AG04450 (cell line): Measurements from ENCODE around the gene ATF6. TPM values are rescaled to one million over a fixed set of nuclear protein-coding genes. Genes with fewer than 3 reads are reported as not detected.

Source experiments
- CTCF ChIA-PET: fragments of 300-600, 350-600 bp; formaldehyde crosslinking; extraction: SDS; loops from one replicate; lab custom pipeline; 2022; ENCODE audit warnings: antibody characterized with exemption, inconsistent platforms; lab: Charles Lee
- POLR2A ChIA-PET: fragments of 350-600 bp; formaldehyde crosslinking; extraction: SDS; loops from one replicate; lab custom pipeline; 2021; ENCODE audit warnings: antibody characterized with exemption, inconsistent platforms; lab: Yijun Ruan, JAX
- DNase-seq: peaks from one replicate; pipeline ENCODE4 v3.0.0-alpha.2; 2011; ENCODE audit warnings: low read depth, low spot score
- H3K27ac ChIP-seq: one replicate; pipeline ENCODE4 v1.5.1; 2012; ENCODE audit warnings: low read depth, low read length, control low read depth
- H3K27me3 ChIP-seq: one replicate; pipeline ENCODE4 v1.6.0; 2012; ENCODE audit warnings: low read length; ENCODE audit not compliant: control insufficient read depth, insufficient read depth
- H3K4me3 ChIP-seq: 2 replicates; pipeline ENCODE4 v1.5.1; 2011; ENCODE audit warnings: mild to moderate bottlenecking, low read depth, low read length, control low read depth
- H3K9me3 ChIP-seq: 2 replicates; pipeline ENCODE4 v1.5.1; 2012; ENCODE audit warnings: low read length; ENCODE audit not compliant: control insufficient read depth, insufficient read depth
- CTCF ChIP-seq: IDR thresholded peaks from 2 replicates; pipeline ENCODE4 v1.5.1; 2011; ENCODE audit warnings: low read depth, low read length, control low read depth, inconsistent platforms
- polyA plus RNA-seq: library from polyadenylated mRNA; depleted of rRNA; stranded (reverse); fragments of >200 nt; gene quantifications from 2 replicates; pipeline ENCODE4 v1.2.3, GENCODE V29; 2011

The ATF6 gene
- polyA plus RNA-seq, 1 experiment, result 33.6 TPM

- POLR2A ChIA-PET, result no interaction called here
Observed at GRCh38 chr1:161770250-161770649, 4.1 kb downstream of the ATF6 start.

GRCh38 chr1:161771161-161771560 is 5.0 kb downstream of the ATF6 start:
- DNase-seq, result no peak
- no peak overlapping the region for H3K27ac ChIP-seq
- no peak overlapping the region for H3K4me3 ChIP-seq
- POLR2A ChIA-PET, result no interaction called here
- no peaks in the 10 kb centered on the region for H3K9me3 ChIP-seq
- CTCF ChIA-PET, result interaction anchor here (1.1 to 1.5 kb wide), 2 partner anchors 21 to 266 kb away, joined by 3 read pairs; no protein-coding TSS in a partner anchor
- no peaks in the 10 kb centered on the region for H3K27me3 ChIP-seq
- no peak for TF ChIP-seq CTCF

More at GRCh38 chr1:161770250-161770649, 4.1 kb downstream of the ATF6 start:
- no peak for DNase-seq
- no peak for TF ChIP-seq CTCF
- no peaks in the 10 kb centered on the region for H3K27me3 ChIP-seq
- H3K4me3 ChIP-seq, result no peak overlapping the region
- CTCF ChIA-PET, result no interaction called here
- no peaks in the 10 kb centered on the region for H3K9me3 ChIP-seq
- H3K27ac ChIP-seq, result no peak overlapping the region

GRCh38 chr1:161771973-161772372 is 5.9 kb downstream of the ATF6 start:
- CTCF ChIA-PET, result interaction anchor here (0.6 to 1.5 kb wide), 3 partner anchors 20 to 846 kb away, joined by 3 read pairs; no protein-coding TSS in a partner anchor

GRCh38 chr1:161772397-161772796 is 6.3 kb downstream of the ATF6 start:
- POLR2A ChIA-PET, result no interaction called here
- no peak for TF ChIP-seq CTCF
- no peaks in the 10 kb centered on the region for H3K9me3 ChIP-seq
- CTCF ChIA-PET, result interaction anchor here (0.6 kb wide), 1 partner anchor 845 kb away, joined by 3 read pairs; no protein-coding TSS in a partner anchor
- no peak overlapping the region for H3K27ac ChIP-seq
- no peak for DNase-seq
- H3K4me3 ChIP-seq, result no peak overlapping the region
- H3K27me3 ChIP-seq, result no peaks in the 10 kb centered on the region

More at GRCh38 chr1:161771973-161772372, 5.9 kb downstream of the ATF6 start:
- no peak for TF ChIP-seq CTCF
- DNase-seq, result no peak
- Histone ChIP-seq H3K27me3 (no peaks in the 10 kb centered on the region), H3K27ac (no peak overlapping the region), H3K9me3 (no peaks in the 10 kb centered on the region), H3K4me3 (no peak overlapping the region)
- POLR2A ChIA-PET, result no interaction called here

GRCh38 chr1:161773791-161774190 is 7.7 kb downstream of the ATF6 start:
- CTCF ChIA-PET, result interaction anchor here (0.7 kb wide), 1 partner anchor 19 kb away, joined by 3 read pairs; no protein-coding TSS in a partner anchor
- H3K27ac ChIP-seq, result no peak overlapping the region
- POLR2A ChIA-PET, result no interaction called here
- H3K4me3 ChIP-seq, result no peak overlapping the region
- no peak for TF ChIP-seq CTCF
- H3K9me3 ChIP-seq, result no peaks in the 10 kb centered on the region
- H3K27me3 ChIP-seq, result no peaks in the 10 kb centered on the region
- no peak for DNase-seq
